HepG2 (cell line): ENCODE results near the gene MAVS. TPM values are rescaled to one million over a fixed set of nuclear protein-coding genes. Genes with fewer than 3 reads are reported as not detected.

Experiments used
- ATF7-NPFF ChIP-seq: sonication (generic); formaldehyde crosslinking; IDR thresholded peaks from 2 replicates; pipeline ENCODE4 v1.8.1; 2023; ENCODE audit warnings: mild to moderate bottlenecking, low read depth, missing genetic modification reagents, moderate library complexity
- CEBPG ChIP-seq: IDR thresholded peaks from 2 replicates; pipeline ENCODE4 v1.6.1; 2016
- EZH2 ChIP-seq: conservative IDR thresholded peaks from 2 replicates; pipeline ENCODE4 v1.6.1; 2012; ENCODE audit warnings: mild to moderate bottlenecking, low read depth, low read length, moderate library complexity
- KDM3A ChIP-seq: IDR thresholded peaks from 2 replicates; pipeline ENCODE4 v1.6.1; 2018; ENCODE audit warnings: low read depth, missing compliant biosample characterization
- KMT2A ChIP-seq: sonication (generic); formaldehyde crosslinking; IDR thresholded peaks from 2 replicates; pipeline ENCODE4 v1.4.0; 2020; ENCODE audit warnings: missing genetic modification reagents
- MTA3 ChIP-seq: sonication (generic); formaldehyde crosslinking; IDR thresholded peaks from 2 replicates; pipeline ENCODE4 v1.4.0; 2020; ENCODE audit warnings: missing genetic modification reagents
- NFKB2 ChIP-seq: sonication (generic); formaldehyde crosslinking; IDR thresholded peaks from 2 replicates; pipeline ENCODE4 v1.4.0; 2020; ENCODE audit warnings: missing genetic modification reagents, borderline replicate concordance
- NFYC ChIP-seq: IDR thresholded peaks from 2 replicates; pipeline ENCODE4 v1.6.1; 2016; ENCODE audit warnings: missing genetic modification reagents, missing compliant biosample characterization
- PAWR ChIP-seq: sonication (generic); formaldehyde crosslinking; IDR thresholded peaks from 2 replicates; pipeline ENCODE4 v1.4.0; 2020; ENCODE audit warnings: missing genetic modification reagents, mild to moderate bottlenecking, borderline replicate concordance
- PHF21A ChIP-seq: sonication (generic); formaldehyde crosslinking; IDR thresholded peaks from 2 replicates; pipeline ENCODE4 v1.5.0; 2020; ENCODE audit warnings: mild to moderate bottlenecking, missing genetic modification reagents
- SMARCC2 ChIP-seq: fragments of 450-650 bp; IDR thresholded peaks from 2 replicates; pipeline ENCODE4 v1.6.1; 2017; ENCODE audit warnings: antibody characterized with exemption, mild to moderate bottlenecking
- TAF1 ChIP-seq: sonication (generic); formaldehyde crosslinking; IDR thresholded peaks from 2 replicates; pipeline ENCODE4 v1.4.0; 2020; ENCODE audit warnings: missing genetic modification reagents
- TBP ChIP-seq: sonication (generic); formaldehyde crosslinking; IDR thresholded peaks from 2 replicates; pipeline ENCODE4 v1.5.0; 2020; ENCODE audit warnings: missing genetic modification reagents
- TCF12 ChIP-seq, 2 experiments: fragments of 450-650 bp in 1 of 2; sonication (generic) in 1 of 2; formaldehyde crosslinking in 1 of 2; IDR thresholded peaks; 2 replicates each; pipeline versions ENCODE4 v1.6.1 to v1.8.0; 2017 to 2022; ENCODE audit warnings: antibody characterized with exemption in 1 of 2, mild to moderate bottlenecking in 1 of 2, missing genetic modification reagents in 1 of 2, moderate library complexity in 1 of 2
- TCF7L2 ChIP-seq: IDR thresholded peaks from 2 replicates; pipeline ENCODE4 v1.6.1; 2011; ENCODE audit warnings: mild to moderate bottlenecking, low read depth, low read length, moderate library complexity
- TGIF2 ChIP-seq: IDR thresholded peaks from 2 replicates; pipeline ENCODE4 v1.6.1; 2016; ENCODE audit warnings: control low read depth, missing compliant biosample characterization
- TOPORS ChIP-seq: sonication (generic); formaldehyde crosslinking; IDR thresholded peaks from 2 replicates; pipeline ENCODE4 v1.8.0; 2023; ENCODE audit warnings: mild to moderate bottlenecking, missing genetic modification reagents
- ZBTB1 ChIP-seq: sonication (generic); formaldehyde crosslinking; IDR thresholded peaks from 2 replicates; pipeline ENCODE4 v1.4.0; 2020; ENCODE audit warnings: missing genetic modification reagents, borderline replicate concordance
- ZNF205 ChIP-seq: IDR thresholded peaks from 2 replicates; pipeline ENCODE4 v1.6.1; 2018; ENCODE audit warnings: missing biosample characterization, missing genetic modification reagents
- ZNF552 ChIP-seq: sonication (generic); formaldehyde crosslinking; IDR thresholded peaks from 2 replicates; pipeline ENCODE4 v1.9.0; 2022; ENCODE audit warnings: missing genetic modification reagents, mild to moderate bottlenecking, borderline replicate concordance
- polyA plus RNA-seq, 8 experiments: library from polyadenylated mRNA; depleted of rRNA in 3 of 8; stranded (reverse) in 7 of 8; unstranded in 1 of 8; fragments of >200 nt; fragmentation: Illumina TruSeq in 4 of 8; extraction: Trizol in 4 of 8; gene quantifications; 2 replicates each; pipeline versions ENCODE4 v1.2.1 to v1.2.3, GENCODE V29; 2011 to 2016; ENCODE audit warnings: low read depth in 4 of 8, missing spikeins in 1 of 8, mixed read lengths in 1 of 8; ENCODE audit not compliant: insufficient read depth in 1 of 8
- total RNA-seq, 5 experiments: library from RNA; depleted of rRNA; stranded (reverse); fragments of >200 nt; fragmentation: Illumina TruSeq; extraction: Trizol; gene quantifications; 2 replicates each; pipeline ENCODE4 v1.2.3, GENCODE V29; 2016; ENCODE audit warnings: low read depth in 1 of 5
- TF ChIP-seq, protein P1 (sequence below): sonication (generic); formaldehyde crosslinking; IDR thresholded peaks from 2 replicates; pipeline ENCODE4 v1.5.1; 2020; ENCODE audit warnings: missing genetic modification reagents, mild to moderate bottlenecking, borderline replicate concordance
- TF ChIP-seq, protein P2 (sequence below): sonication (generic); formaldehyde crosslinking; IDR thresholded peaks from 2 replicates; pipeline ENCODE4 v1.4.0; 2020; ENCODE audit warnings: missing genetic modification reagents, mild to moderate bottlenecking, borderline replicate concordance
- TF ChIP-seq, protein P3 (sequence below): sonication (generic); IDR thresholded peaks from 2 replicates; pipeline ENCODE4 v1.6.1; 2016; ENCODE audit warnings: low read depth, borderline replicate concordance

The MAVS gene
- total and polyA plus RNA-seq, 2 of the 13 experiments (the other 11 are each of a cell fraction or from before 2014, with no cell fraction given), result 27.3 to 36.6 TPM

DNA sequence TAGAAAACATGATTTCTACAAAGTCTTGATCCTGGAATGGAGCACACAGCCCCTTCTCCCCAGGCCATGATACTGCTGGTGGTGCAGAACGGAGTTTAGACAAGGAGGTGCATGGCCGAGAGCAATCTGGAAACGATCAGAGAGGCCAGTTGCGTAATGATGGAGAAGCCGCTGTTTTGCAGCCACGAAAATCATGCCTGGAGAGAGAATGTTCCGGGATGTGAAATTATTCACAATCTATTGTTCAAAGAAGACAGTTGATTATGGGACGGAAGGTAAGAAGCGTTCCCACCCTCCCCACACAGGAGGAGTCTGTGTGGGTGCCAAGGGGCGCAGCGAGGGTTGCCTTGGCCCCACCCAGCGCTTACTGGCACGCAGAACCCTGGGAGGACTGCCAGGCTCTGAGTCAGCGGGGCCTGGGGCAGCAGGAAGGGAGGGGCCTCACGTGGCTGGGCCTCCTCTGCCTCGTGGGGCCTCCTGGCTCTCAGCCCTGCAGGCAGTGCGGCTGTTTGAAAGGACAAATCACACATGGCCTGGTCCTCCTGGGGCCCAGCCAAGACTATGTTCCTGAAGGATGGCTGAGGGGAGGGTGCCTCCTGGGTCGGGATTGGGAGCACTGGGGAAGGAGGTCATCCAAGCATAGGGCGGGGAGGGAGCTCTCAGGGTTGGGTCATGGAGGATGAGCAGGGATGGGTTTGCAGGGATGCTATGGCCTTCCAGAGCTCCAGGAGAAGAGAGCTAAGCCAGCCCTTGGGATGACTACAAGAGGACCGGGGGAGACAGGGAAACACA lies 35.0 kb upstream of the MAVS start (continued):
- TF ChIP-seq PHF21A (CRISPR knock-in tag), result peak; percentile 90
- peak; percentile 50; the same call in 1 of the 2 replicates for TF ChIP-seq KMT2A (CRISPR knock-in tag)
- TF ChIP-seq NFKB2, result peak; percentile 99
- TF ChIP-seq ZNF552 (CRISPR knock-in tag), result peak; percentile 99
- no peak for TF ChIP-seq EZH2
- TF ChIP-seq TBP (CRISPR knock-in tag), result no peak
- no peak for TF ChIP-seq SMARCC2
- TF ChIP-seq TCF7L2, result no peak
- TF ChIP-seq KDM3A (CRISPR knock-in tag), result peak; percentile 97
- peak; percentile 92; the same call in 1 of the 2 replicates for TF ChIP-seq TOPORS (CRISPR knock-in tag)
- TF ChIP-seq, protein P1, sequence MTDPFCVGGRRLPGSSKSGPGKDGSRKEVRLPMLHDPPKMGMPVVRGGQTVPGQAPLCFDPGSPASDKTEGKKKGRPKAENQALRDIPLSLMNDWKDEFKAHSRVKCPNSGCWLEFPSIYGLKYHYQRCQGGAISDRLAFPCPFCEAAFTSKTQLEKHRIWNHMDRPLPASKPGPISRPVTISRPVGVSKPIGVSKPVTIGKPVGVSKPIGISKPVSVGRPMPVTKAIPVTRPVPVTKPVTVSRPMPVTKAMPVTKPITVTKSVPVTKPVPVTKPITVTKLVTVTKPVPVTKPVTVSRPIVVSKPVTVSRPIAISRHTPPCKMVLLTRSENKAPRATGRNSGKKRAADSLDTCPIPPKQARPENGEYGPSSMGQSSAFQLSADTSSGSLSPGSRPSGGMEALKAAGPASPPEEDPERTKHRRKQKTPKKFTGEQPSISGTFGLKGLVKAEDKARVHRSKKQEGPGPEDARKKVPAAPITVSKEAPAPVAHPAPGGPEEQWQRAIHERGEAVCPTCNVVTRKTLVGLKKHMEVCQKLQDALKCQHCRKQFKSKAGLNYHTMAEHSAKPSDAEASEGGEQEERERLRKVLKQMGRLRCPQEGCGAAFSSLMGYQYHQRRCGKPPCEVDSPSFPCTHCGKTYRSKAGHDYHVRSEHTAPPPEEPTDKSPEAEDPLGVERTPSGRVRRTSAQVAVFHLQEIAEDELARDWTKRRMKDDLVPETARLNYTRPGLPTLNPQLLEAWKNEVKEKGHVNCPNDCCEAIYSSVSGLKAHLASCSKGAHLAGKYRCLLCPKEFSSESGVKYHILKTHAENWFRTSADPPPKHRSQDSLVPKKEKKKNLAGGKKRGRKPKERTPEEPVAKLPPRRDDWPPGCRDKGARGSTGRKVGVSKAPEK, result peak; percentile 79; the same call in 1 of the 2 replicates
- no peak for TF ChIP-seq TCF12 (IDR thresholded peaks at IDR 0.05)
- no peak for TF ChIP-seq TCF12 (CRISPR knock-in tag; IDR thresholded peaks at IDR 0.05)
- peak; percentile 95 for TF ChIP-seq CEBPG (CRISPR knock-in tag)
- peak; percentile 98; the same call in 1 of the 2 replicates for TF ChIP-seq ATF7-NPFF (CRISPR knock-in tag)
- no peak; the same call in 1 of the 2 replicates for TF ChIP-seq ZBTB1 (CRISPR knock-in tag)
- TF ChIP-seq MTA3, result no peak
- peak; percentile 79 for TF ChIP-seq ZNF205 (CRISPR knock-in tag)
- TF ChIP-seq, protein P2, sequence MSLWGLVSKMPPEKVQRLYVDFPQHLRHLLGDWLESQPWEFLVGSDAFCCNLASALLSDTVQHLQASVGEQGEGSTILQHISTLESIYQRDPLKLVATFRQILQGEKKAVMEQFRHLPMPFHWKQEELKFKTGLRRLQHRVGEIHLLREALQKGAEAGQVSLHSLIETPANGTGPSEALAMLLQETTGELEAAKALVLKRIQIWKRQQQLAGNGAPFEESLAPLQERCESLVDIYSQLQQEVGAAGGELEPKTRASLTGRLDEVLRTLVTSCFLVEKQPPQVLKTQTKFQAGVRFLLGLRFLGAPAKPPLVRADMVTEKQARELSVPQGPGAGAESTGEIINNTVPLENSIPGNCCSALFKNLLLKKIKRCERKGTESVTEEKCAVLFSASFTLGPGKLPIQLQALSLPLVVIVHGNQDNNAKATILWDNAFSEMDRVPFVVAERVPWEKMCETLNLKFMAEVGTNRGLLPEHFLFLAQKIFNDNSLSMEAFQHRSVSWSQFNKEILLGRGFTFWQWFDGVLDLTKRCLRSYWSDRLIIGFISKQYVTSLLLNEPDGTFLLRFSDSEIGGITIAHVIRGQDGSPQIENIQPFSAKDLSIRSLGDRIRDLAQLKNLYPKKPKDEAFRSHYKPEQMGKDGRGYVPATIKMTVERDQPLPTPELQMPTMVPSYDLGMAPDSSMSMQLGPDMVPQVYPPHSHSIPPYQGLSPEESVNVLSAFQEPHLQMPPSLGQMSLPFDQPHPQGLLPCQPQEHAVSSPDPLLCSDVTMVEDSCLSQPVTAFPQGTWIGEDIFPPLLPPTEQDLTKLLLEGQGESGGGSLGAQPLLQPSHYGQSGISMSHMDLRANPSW, result no peak
- TF ChIP-seq NFYC (CRISPR knock-in tag), result peak; percentile 64
- TF ChIP-seq TAF1 (CRISPR knock-in tag), result peak; percentile 55
- TF ChIP-seq TGIF2 (CRISPR knock-in tag), result peak; percentile 93
- TF ChIP-seq, protein P3, sequence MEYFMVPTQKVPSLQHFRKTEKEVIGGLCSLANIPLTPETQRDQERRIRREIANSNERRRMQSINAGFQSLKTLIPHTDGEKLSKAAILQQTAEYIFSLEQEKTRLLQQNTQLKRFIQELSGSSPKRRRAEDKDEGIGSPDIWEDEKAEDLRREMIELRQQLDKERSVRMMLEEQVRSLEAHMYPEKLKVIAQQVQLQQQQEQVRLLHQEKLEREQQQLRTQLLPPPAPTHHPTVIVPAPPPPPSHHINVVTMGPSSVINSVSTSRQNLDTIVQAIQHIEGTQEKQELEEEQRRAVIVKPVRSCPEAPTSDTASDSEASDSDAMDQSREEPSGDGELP, result peak; percentile 76; the same call in 1 of the 2 replicates
- TF ChIP-seq PAWR, result no peak
